ENCODE results near the gene UBE2I. TPM values are rescaled to one million over a fixed set of nuclear protein-coding genes. Genes with fewer than 3 reads are reported as not detected.

The UBE2I gene
- 44.3 and 50.8 TPM in 2 replicates for total RNA-seq

GRCh38 chr16:1308977-1309885 lies at the start of gene UBE2I:
UBE2I (plus strand) TSS chr16:1309636; CDS start chr16:1314031, 4,395 bp downstream.

DNA sequence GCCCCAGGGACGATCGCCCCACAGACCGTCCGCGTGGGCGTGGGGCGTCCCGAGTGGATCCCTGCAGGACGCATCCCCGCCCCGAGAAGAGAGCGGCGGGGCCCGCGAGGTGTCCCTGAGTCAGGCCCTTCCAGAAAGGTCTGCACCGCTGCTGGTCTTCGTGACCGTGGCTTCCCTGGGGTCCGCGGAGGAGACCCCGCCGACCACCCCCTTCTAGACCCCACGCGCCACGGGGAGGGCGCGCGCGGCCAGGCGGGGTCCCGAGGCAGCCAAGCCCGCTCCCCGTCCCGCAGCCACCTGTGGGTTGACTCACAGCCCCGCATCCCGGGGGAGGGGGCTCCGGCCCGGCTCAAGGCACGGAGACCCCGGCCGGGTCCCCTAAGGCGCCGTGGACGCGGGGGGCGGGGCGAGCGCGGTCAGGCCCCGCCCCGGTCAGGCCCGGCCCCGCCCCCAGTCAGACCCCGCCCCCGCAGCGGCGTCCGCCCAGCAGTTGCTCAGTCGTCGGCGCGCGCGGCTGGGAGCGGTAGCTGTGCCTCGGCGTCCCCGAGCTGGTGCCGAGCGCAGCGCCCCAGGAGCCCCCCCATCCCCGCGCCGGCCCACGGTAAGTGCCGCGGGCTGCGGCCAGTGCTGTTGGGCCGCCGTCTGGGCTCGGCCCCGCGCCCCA lies 23.8 kb downstream of the UBE2I start, which contains the start of gene BAIAP3:
BAIAP3 (plus strand) TSS at position 497 of the 664 bp plus-strand sequence. CDS start 4,905 bp downstream, outside the sequence.

GRCh38 chr16:1351582-1352362 lies 42.3 kb downstream of the UBE2I start, which contains the start of the genes GNPTG and TSR3:
GNPTG (plus strand) TSS chr16:1351931; CDS start chr16:1351966, 35 bp downstream.
TSR3 (minus strand) TSS chr16:1351878; CDS start chr16:1351804, 74 bp downstream.

Other genes starting within 250 kb of the UBE2I start
- under 0.01 TPM in 1 of 2 replicates, not detected in the other for gene SSTR5, start 236.9 kb upstream of the UBE2I start, total RNA-seq
- not detected in 2 replicates for gene C1QTNF8, start 213.4 kb upstream of the UBE2I start, total RNA-seq
- 1.8 TPM in 1 of 2 replicates, not detected in the other for gene CACNA1H, start 156.5 kb upstream of the UBE2I start, total RNA-seq
- gene TPSG1, start 84.4 kb upstream of the UBE2I start, total RNA-seq = not detected in 2 replicates
- not detected in 2 replicates for gene TPSB2, start 79.5 kb upstream of the UBE2I start, total RNA-seq
- gene TPSAB1, start 68.9 kb upstream of the UBE2I start, total RNA-seq = not detected in 2 replicates
- gene TPSD1, start 53.6 kb upstream of the UBE2I start, total RNA-seq = not detected in 2 replicates
- 0.18 and 1.4 TPM in 2 replicates for gene BAIAP3, start 24.0 kb downstream of the UBE2I start, total RNA-seq
- gene TSR3, start 42.2 kb downstream of the UBE2I start, total RNA-seq = 64.8 and 70.5 TPM in 2 replicates
- 19.9 and 36.2 TPM in 2 replicates for gene GNPTG, start 42.3 kb downstream of the UBE2I start, total RNA-seq
- 8.4 and 8.5 TPM in 2 replicates for gene UNKL, start 105.1 kb downstream of the UBE2I start, total RNA-seq
- gene UQCC4, start 111.1 kb downstream of the UBE2I start, total RNA-seq = 17.4 and 20.5 TPM in 2 replicates
- not detected in 2 replicates for gene PERCC1, start 121.4 kb downstream of the UBE2I start, total RNA-seq
- under 0.01 and 0.09 TPM in 2 replicates for gene CCDC154, start 134.9 kb downstream of the UBE2I start, total RNA-seq
- 37.3 and 54.8 TPM in 2 replicates for gene CLCN7, start 165.4 kb downstream of the UBE2I start, total RNA-seq
- gene PTX4, start 179.3 kb downstream of the UBE2I start, total RNA-seq = not detected in 2 replicates
- gene TELO2, start 183.7 kb downstream of the UBE2I start, total RNA-seq = 15.3 and 19.2 TPM in 2 replicates
- 19.4 and 26.6 TPM in 2 replicates for gene TMEM204, start 224.0 kb downstream of the UBE2I start, total RNA-seq

Measured in endothelial cell of coronary artery (primary cell).